ENCODE results near the gene NLK.
"Not testable (repeated sequence)": the region's sequence is repeated elsewhere in the genome, so short reads cannot be mapped to it uniquely, and the experiment has no call there.

NLK gene

DNA sequence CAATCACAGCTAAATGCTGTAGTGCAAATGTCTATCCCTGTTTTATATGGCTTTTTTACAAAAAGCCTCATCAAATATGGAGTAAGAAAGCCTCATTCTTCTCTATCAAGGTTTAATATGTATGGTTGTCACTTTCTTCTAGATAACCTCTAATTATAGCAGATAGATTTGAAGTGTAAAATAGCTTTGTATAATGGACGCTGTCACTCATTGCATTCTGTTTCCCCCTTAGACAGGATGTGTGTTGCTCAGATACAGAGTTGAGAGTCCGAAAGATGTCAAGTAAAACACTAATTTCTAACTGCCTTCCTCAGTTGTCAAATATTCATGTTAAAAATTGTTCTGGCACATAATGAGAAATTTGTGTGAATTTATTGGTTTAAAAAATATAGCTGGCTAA lies 88.0 kb downstream of the NLK start:
- in situ Hi-C loops (cut with HindIII; ENCODE audit: low pct_ligation_motif_present, low pct_unique_long_range_greater_than_20kb, low sequenced_read_pairs) = no loop called here

GRCh38 chr17:28131599-28131998 lies 89.1 kb downstream of the NLK start:
- in situ Hi-C loops (cut with HindIII; ENCODE audit: low pct_ligation_motif_present, low pct_unique_long_range_greater_than_20kb, low sequenced_read_pairs) = no loop called here
- DNase-seq = no peak

More for the DNA sequence above, 88.0 kb downstream of the NLK start:
- DNase-seq = no peak

- peak; percentile 62 for DNase-seq
These were observed 91.1 kb downstream of the NLK start for GRCh38 chr17:28133562-28133970.

GRCh38 chr17:28136923-28137322 lies 94.4 kb downstream of the NLK start:
- no peak for DNase-seq
- in situ Hi-C loops (cut with HindIII; ENCODE audit: low pct_ligation_motif_present, low pct_unique_long_range_greater_than_20kb, low sequenced_read_pairs) = no loop called here

More at GRCh38 chr17:28133562-28133970, 91.1 kb downstream of the NLK start:
- in situ Hi-C loops (cut with HindIII; ENCODE audit: low pct_ligation_motif_present, low pct_unique_long_range_greater_than_20kb, low sequenced_read_pairs) = no loop called here

- in situ Hi-C loops (cut with HindIII; ENCODE audit: low pct_ligation_motif_present, low pct_unique_long_range_greater_than_20kb, low sequenced_read_pairs) = no loop called here
- no peak for DNase-seq
These were observed 97.3 kb downstream of the NLK start for GRCh38 chr17:28139822-28140221.

DNA sequence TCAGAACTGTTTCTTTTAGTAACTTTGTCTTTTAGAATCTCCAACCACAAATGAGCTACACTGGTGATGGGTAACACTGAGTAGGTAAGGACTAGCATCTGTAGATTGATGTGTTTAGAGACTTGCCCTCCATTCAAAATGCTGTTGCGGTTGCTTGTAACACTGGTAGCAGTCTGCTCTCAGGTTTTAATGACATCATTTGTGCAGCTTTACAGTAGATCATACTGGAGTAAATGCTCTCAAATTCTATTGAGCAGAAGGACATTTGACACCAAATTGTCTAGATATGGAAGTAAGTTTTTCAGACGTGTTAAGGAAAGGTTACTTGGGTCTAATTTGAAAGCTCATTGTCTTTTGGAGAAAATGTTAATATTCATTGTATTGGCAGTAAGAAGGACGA lies 98.8 kb downstream of the NLK start:
- in situ Hi-C loops (cut with HindIII; ENCODE audit: low pct_ligation_motif_present, low pct_unique_long_range_greater_than_20kb, low sequenced_read_pairs) = no loop called here
- DNase-seq = no peak

- DNase-seq = no peak
- in situ Hi-C loops (cut with HindIII; ENCODE audit: low pct_ligation_motif_present, low pct_unique_long_range_greater_than_20kb, low sequenced_read_pairs) = no loop called here
These were observed 99.3 kb downstream of the NLK start for GRCh38 chr17:28141773-28142172.

GRCh38 chr17:28142305-28142704 lies 99.8 kb downstream of the NLK start:
- DNase-seq = no peak
- in situ Hi-C loops (cut with HindIII; ENCODE audit: low pct_ligation_motif_present, low pct_unique_long_range_greater_than_20kb, low sequenced_read_pairs) = no loop called here

DNA sequence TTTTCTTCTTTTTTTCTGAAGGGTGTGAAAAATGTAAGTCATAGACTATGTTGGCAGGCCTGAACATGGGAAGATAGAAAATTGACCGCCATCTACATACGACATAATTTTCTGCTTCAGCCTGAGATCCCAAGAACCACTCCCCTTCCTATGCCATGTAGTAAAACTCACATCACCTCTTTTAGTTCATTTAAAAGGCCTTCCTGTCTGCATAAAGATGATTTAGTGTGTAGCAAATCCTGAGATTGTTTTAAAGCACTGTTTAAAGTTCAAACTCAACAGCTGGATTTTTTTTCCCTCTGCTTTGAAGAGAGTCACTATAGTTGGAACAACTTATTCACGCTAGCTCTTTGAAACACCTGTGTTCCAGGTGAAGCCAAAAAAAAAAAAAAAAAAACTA lies 101.5 kb downstream of the NLK start:
- in situ Hi-C loops (cut with HindIII; ENCODE audit: low pct_ligation_motif_present, low pct_unique_long_range_greater_than_20kb, low sequenced_read_pairs) = no loop called here
- no peak for DNase-seq

DNA sequence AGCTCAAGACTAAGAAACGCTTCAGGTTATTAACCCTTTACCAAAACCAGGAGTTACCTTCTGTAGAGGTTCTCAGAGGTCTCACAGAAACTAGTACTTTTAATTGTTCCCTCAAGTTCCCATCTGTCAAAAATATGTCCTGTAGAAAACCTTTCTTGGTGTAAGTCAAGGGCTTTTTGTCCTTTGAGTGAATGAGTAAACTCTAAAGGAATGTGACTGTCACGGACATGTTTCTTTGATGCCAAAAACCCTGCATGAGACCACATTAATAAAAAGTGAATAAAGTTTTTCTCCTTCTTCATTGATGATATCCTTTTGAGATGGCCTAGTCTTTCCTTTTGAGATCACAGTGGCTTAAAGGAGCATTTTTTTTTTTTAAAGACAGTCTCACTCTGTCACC lies 102.9 kb downstream of the NLK start:
- peak; percentile 7 for DNase-seq
- in situ Hi-C loops (cut with HindIII; ENCODE audit: low pct_ligation_motif_present, low pct_unique_long_range_greater_than_20kb, low sequenced_read_pairs) = no loop called here

- in situ Hi-C loops (cut with HindIII; ENCODE audit: low pct_ligation_motif_present, low pct_unique_long_range_greater_than_20kb, low sequenced_read_pairs) = no loop called here
- DNase-seq = no peak
These were observed 104.5 kb downstream of the NLK start for GRCh38 chr17:28147017-28147416.

- in situ Hi-C loops (cut with HindIII; ENCODE audit: low pct_ligation_motif_present, low pct_unique_long_range_greater_than_20kb, low sequenced_read_pairs) = no loop called here
- DNase-seq = no peak
These were observed 108.5 kb downstream of the NLK start for GRCh38 chr17:28151001-28151400.

- DNase-seq = peak; percentile 40
- in situ Hi-C loops (cut with HindIII; ENCODE audit: low pct_ligation_motif_present, low pct_unique_long_range_greater_than_20kb, low sequenced_read_pairs) = no loop called here
These were observed 111.7 kb downstream of the NLK start for GRCh38 chr17:28154214-28154613.

- DNase-seq; in situ Hi-C loops (cut with HindIII; ENCODE audit: low pct_ligation_motif_present, low pct_unique_long_range_greater_than_20kb, low sequenced_read_pairs): not testable (repeated sequence)
These were observed 112.9 kb downstream of the NLK start for GRCh38 chr17:28155405-28155804.

DNA sequence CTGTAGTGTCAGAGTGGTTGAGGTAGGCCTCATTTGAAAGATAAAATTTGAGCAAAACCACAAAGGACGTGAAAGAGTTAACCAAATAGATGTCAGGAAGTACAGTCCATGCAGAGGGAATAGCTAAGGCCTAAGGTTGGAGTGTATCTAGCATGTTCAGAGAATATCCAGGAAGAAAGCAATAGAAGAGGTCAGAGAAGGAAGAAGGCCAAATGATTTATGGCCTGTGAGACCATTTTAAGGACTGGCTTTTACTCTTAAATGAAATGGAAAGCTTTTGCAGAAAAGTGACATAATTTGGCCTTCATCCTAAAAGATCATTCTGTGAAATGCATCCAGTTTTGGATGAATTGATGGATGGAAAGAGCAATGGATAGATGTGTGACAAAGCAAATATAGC lies 116.5 kb downstream of the NLK start:
- no peak for DNase-seq
- in situ Hi-C loops (cut with HindIII; ENCODE audit: low pct_ligation_motif_present, low pct_unique_long_range_greater_than_20kb, low sequenced_read_pairs) = no loop called here

DNA sequence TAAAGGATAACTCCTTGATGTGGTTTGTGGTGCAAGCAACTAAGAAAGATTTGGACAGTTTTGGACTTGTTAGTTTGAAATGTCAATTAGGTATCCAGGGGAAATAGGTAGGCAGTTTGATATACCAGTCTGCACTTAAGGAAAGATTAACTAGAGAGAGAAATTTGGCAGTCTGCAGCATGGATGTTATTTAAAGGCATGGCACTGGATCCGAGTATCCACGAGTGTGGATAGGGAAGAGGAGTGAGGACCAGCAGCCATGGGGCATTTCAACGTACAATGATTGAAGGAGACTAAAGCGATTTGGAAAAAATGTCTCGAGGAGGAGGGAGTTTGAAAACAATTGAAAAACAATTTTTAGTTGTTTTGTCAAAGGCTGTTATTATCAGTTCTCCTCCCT lies 117.4 kb downstream of the NLK start:
- no peak for DNase-seq
- in situ Hi-C loops (cut with HindIII; ENCODE audit: low pct_ligation_motif_present, low pct_unique_long_range_greater_than_20kb, low sequenced_read_pairs) = no loop called here

DNA sequence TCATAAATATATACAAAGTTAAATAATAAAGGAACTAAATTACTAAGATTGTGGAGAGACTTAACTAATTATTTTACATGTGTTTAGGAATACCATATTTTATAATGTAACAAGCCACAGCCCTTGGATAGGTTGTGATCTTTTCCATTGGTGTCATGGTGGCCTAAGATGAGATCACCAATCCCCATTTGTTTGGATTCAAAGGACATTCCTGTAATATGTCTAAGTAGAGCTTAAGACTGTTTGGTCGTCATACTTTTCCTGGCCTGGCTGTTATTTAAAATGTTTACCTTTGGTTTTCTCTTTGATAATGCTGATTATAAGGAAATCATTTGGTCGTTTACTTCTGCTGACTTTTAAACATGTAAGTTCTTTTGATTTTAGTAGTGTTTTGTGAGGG lies 118.1 kb downstream of the NLK start:
- no peak for DNase-seq
- in situ Hi-C loops (cut with HindIII; ENCODE audit: low pct_ligation_motif_present, low pct_unique_long_range_greater_than_20kb, low sequenced_read_pairs) = no loop called here

DNA sequence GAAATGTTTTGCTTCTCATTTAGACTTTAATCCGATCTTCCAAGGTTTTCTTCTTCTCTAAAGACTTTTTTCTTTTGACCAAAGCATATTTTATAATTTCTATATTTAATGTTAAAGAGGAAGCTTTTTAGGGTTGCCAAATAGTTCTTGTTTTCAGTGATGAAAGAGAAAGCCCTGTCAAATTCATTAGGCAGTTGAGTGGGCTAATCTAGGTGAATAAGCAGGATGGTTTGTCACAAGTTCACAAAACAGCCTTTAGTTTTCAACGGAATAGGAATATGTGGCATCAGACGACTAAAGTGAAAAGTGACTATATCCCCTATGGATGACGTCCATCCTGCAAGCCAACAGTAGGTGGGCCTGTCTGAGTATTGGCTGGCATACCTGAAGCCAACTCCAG lies 118.8 kb downstream of the NLK start:
- DNase-seq = no peak
- in situ Hi-C loops (cut with HindIII; ENCODE audit: low pct_ligation_motif_present, low pct_unique_long_range_greater_than_20kb, low sequenced_read_pairs) = no loop called here

DNA sequence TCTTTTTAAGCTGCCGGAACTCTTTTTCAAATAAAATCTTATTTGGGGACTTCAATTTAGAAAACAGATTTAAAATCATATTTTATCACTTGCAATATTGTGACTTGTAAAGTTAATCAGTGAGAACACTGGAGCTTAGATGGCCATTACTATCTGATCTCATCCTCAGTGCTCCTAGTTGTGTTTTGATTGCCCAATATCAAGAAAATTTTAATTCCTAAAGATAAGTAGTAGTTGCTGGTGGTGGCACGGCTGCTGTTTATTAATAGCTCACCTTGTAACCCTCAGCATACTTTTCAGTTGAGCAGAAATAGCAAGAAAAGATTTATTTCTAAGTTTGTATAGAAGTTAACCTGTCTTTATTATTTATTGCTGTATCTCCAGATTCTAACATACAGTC lies 124.0 kb downstream of the NLK start:
- in situ Hi-C loops (cut with HindIII; ENCODE audit: low pct_ligation_motif_present, low pct_unique_long_range_greater_than_20kb, low sequenced_read_pairs) = no loop called here
- no peak for DNase-seq

DNA sequence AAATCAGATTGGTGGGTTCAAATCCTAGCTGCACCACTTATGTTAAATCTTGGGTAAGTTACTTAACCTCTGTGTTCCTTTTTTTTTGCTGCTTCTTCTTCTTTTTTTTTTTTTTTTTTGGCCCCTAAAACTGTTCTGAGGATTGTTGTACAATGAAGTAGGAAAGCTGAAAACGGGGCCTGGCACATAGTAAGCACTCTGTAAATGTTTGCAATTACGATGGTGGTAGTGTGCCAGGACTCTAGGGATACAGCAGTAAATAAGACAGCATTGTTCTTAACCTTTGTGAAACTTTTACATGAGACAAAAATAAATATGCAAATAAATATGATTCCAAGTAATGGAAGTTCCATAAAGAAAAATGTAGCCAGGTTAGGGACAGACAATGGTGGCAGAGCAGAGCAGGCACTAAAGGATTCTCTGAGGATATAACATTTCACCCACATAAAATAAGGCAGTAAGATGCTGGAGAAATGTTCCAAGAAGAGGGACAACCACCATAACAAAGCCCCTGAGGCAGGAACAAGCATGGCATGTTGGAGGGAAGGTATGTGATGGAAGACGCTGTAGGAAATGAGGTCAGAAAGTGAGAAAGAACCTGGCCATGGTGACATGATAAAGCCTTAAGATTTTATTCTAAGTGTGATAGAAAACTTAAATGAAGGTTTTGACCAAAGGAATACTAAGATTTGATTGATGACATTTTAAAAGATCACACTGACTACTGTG lies 127.3 kb downstream of the NLK start:
- in situ Hi-C loops (cut with HindIII; ENCODE audit: low pct_ligation_motif_present, low pct_unique_long_range_greater_than_20kb, low sequenced_read_pairs) = no loop called here
- DNase-seq = no peak

DNA sequence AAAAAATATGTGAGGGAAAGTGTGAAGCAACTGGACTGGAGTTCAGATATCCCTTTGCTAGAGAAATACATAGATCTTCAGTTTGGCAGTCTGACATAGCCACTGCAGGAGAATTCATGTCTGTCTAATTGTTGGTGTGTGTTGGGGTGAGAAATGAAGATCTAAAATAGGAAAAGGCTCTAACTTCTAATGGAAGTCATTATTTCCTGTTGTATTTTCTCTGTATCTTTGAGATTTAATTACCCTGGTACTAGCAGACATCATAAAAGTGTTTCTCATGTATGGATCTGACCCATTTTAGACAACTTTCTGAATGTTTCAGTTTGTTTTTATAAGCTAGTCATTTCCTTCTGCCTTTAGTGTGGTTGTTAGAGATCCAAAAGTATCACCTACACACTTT lies 128.3 kb downstream of the NLK start:
- in situ Hi-C loops (cut with HindIII; ENCODE audit: low pct_ligation_motif_present, low pct_unique_long_range_greater_than_20kb, low sequenced_read_pairs) = no loop called here
- no peak for DNase-seq

Measured in ACHN (cell line).